Lung (tissue), 12 donors: ENCODE measurements around the gene MAPKAP1. TPM values are rescaled to one million over a fixed set of nuclear protein-coding genes. Genes with fewer than 3 reads are reported as not detected.
"Not testable (repeated sequence)": the region's sequence is repeated elsewhere in the genome, so short reads cannot be mapped to it uniquely, and the experiment has no call there.

ENCODE experiments used
- ATAC-seq: fragments of 200-7000 bp; cut with Tn5 transposase; one replicate; pipeline ENCODE4 v1.9.1; 2020; ENCODE audit warnings: moderate number of reproducible peaks; ENCODE audit not compliant: insufficient read depth, low FRiP score
- DNase-seq, 3 donors: peaks; one replicate each; pipeline ENCODE4 v3.0.0-alpha.2; 2013 to 2017
- H3K27ac ChIP-seq, 2 donors: one replicate each; pipeline ENCODE4 v1.5.1; 2013; ENCODE audit warnings: mild to moderate bottlenecking in 2 of 2, moderate library complexity in 2 of 2, control low read depth in 1 of 2, inconsistent platforms in 1 of 2, low read depth in 1 of 2, low read length in 1 of 2
- H3K27me3 ChIP-seq, 3 donors: one replicate each; pipeline ENCODE4 v1.5.1; 2013; ENCODE audit warnings: low read length in 2 of 3; ENCODE audit not compliant: control insufficient read depth in 3 of 3, insufficient read depth in 3 of 3
- H3K36me3 ChIP-seq, 4 donors: one replicate each; pipeline ENCODE4 v1.5.1; 2013; ENCODE audit warnings: low read length in 4 of 4, mild to moderate bottlenecking in 1 of 4, moderate library complexity in 1 of 4; ENCODE audit not compliant: control insufficient read depth in 4 of 4, insufficient read depth in 4 of 4
- H3K4me1 ChIP-seq, 5 donors: one replicate each; pipeline ENCODE4 v1.5.1; 2013; ENCODE audit warnings: low read length in 5 of 5, mild to moderate bottlenecking in 2 of 5, moderate library complexity in 1 of 5; ENCODE audit not compliant: control insufficient read depth in 5 of 5, insufficient read depth in 5 of 5
- H3K4me3 ChIP-seq: one replicate; pipeline ENCODE4 v1.5.1; 2013; ENCODE audit warnings: mild to moderate bottlenecking, control low read depth, moderate library complexity
- H3K9ac ChIP-seq, 2 donors: one replicate each; pipeline ENCODE4 v1.5.1; 2013; ENCODE audit warnings: low read length in 2 of 2, control low read depth in 1 of 2; ENCODE audit not compliant: insufficient read depth in 1 of 2
- H3K9me3 ChIP-seq, 4 donors: one replicate each; pipeline ENCODE4 v1.5.1; 2013; ENCODE audit warnings: low read length in 3 of 4, mild to moderate bottlenecking in 1 of 4, moderate library complexity in 1 of 4; ENCODE audit not compliant: control insufficient read depth in 4 of 4, insufficient read depth in 3 of 4
- CTCF ChIP-seq: IDR thresholded peaks from 2 replicates; pipeline ENCODE4 v1.5.1; 2012; ENCODE audit warnings: mild to moderate bottlenecking; ENCODE audit errors: control extremely low read depth, extremely low read depth
- WGBS, 2 donors: extraction: QIAGEN DNeasy Blood & Tissue Kit; methylation state at CpG; one replicate each; pipeline ENCODE4 v1.1.7; 2013; 5-methylcytosine and 5-hydroxymethylcytosine counted together
- polyA plus RNA-seq, 2 donors: library from polyadenylated mRNA; stranded (reverse); fragments of 200-250 nt; gene quantifications; one replicate each; pipeline ENCODE4 v1.2.1, GENCODE V29; 2013
- total RNA-seq, 2 donors: library from RNA; depleted of rRNA in 1 of 2; stranded (reverse); fragments of >200 nt in 1 of 2; gene quantifications; one replicate each; pipeline ENCODE4 v1.2.1, GENCODE V29; 2014 to 2021
- donor health status: control.
- donor health status: control.
- donor health status: Bipolar disorder and iron deficiency.
- donor health status: healthy.
- donor health status: DM: yes; HTN: yes; CAD: no.

The MAPKAP1 gene
- total and polyA plus RNA-seq, 4 donors, result 53.0 to 83.3 (median 66.7) TPM

- H3K4me3 ChIP-seq, result no peak overlapping the region
- DNase-seq, result no peak
- H3K36me3 ChIP-seq, result no peaks in the 10 kb centered on the region
- no peak for ATAC-seq
- H3K4me1 ChIP-seq, result peaks cover 0 to 4% (median 0%) of the 10 kb centered on the region in 5 donors
- no peak overlapping the region for H3K9ac ChIP-seq
- WGBS, 2 donors, result 95% methylated on average over 7 of the region's 7 CpGs
- no peak overlapping the region for H3K27ac ChIP-seq
- H3K27me3 ChIP-seq, result peaks cover 0 to 4% (median 0%) of the 10 kb centered on the region in 3 donors
- TF ChIP-seq CTCF, result no peak
- peaks cover 0 to 2% (median 0%) of the 10 kb centered on the region in 4 donors for H3K9me3 ChIP-seq
These were observed 302.3 kb downstream of the MAPKAP1 start for GRCh38 chr9:125404733-125405132.

- H3K27ac ChIP-seq, result no peak overlapping the region
- H3K4me3 ChIP-seq, result no peak overlapping the region
- H3K36me3 ChIP-seq, result no peaks in the 10 kb centered on the region
- no peak for TF ChIP-seq CTCF
- 85 to 91% methylated on average over 12 of the region's 12 CpGs for WGBS, 2 donors
- H3K4me1 ChIP-seq, result peaks cover 0 to 2% (median 0%) of the 10 kb centered on the region in 5 donors
- H3K9me3 ChIP-seq, result no peaks in the 10 kb centered on the region
- H3K27me3 ChIP-seq, result no peaks in the 10 kb centered on the region
- ATAC-seq (no peak), DNase-seq (no peak)
- H3K9ac ChIP-seq, result no peak overlapping the region
These were observed 306.0 kb downstream of the MAPKAP1 start for GRCh38 chr9:125400725-125401716.

GRCh38 chr9:125400232-125400631 is 306.8 kb downstream of the MAPKAP1 start:
- H3K36me3 ChIP-seq, H3K4me1 ChIP-seq, H3K9me3 ChIP-seq, ATAC-seq, H3K27ac ChIP-seq, H3K4me3 ChIP-seq, H3K27me3 ChIP-seq, H3K9ac ChIP-seq, DNase-seq: not testable (repeated sequence)
- WGBS, 2 donors, result 90 to 96% methylated on average over 8 of the region's 8 CpGs

- ATAC-seq (no peak), DNase-seq (no peak)
- peaks cover 0 to 2% (median 0%) of the 10 kb centered on the region in 4 donors for H3K9me3 ChIP-seq
- H3K4me3 ChIP-seq, result no peak overlapping the region
- no peak overlapping the region for H3K9ac ChIP-seq
- 94 to 95% methylated on average over 20 of the region's 20 CpGs for WGBS, 2 donors
- no peak overlapping the region for H3K27ac ChIP-seq
- H3K36me3 ChIP-seq, result no peaks in the 10 kb centered on the region
- H3K4me1 ChIP-seq, result peaks cover 0 to 2% (median 0%) of the 10 kb centered on the region in 5 donors
- no peak for TF ChIP-seq CTCF
- no peaks in the 10 kb centered on the region for H3K27me3 ChIP-seq
These were observed 307.3 kb downstream of the MAPKAP1 start for GRCh38 chr9:125399666-125400065.
